HepG2 (cell line): ENCODE data around the gene DROSHA.

ENCODE experiments used
- ELF1 ChIP-seq: sonication (generic); formaldehyde crosslinking; IDR thresholded peaks from 2 replicates; pipeline ENCODE4 v1.4.0; 2020; ENCODE audit warnings: missing genetic modification reagents
- POLR2AphosphoS5 ChIP-seq: IDR thresholded peaks from 2 replicates; pipeline ENCODE4 v1.6.1; 2012; ENCODE audit warnings: low read depth, low read length
- PRPF4 ChIP-seq: fragments of 200-400 bp; formaldehyde crosslinking; IDR thresholded peaks from 2 replicates; pipeline ENCODE4 v1.6.1; 2016; ENCODE audit warnings: low read length, low read depth; ENCODE audit not compliant: poor library complexity, severe bottlenecking
- SRF ChIP-seq: IDR thresholded peaks from 2 replicates; pipeline ENCODE4 v1.6.1; 2011; ENCODE audit warnings: mild to moderate bottlenecking, low read depth, low read length, moderate library complexity
- ZNF468 ChIP-seq: sonication (generic); formaldehyde crosslinking; IDR thresholded peaks from 2 replicates; pipeline ENCODE4 v1.8.0; 2022; ENCODE audit warnings: mild to moderate bottlenecking, moderate library complexity, missing genetic modification reagents
- TF ChIP-seq, protein P1 (sequence below): sonication (generic); formaldehyde crosslinking; IDR thresholded peaks from 2 replicates; pipeline ENCODE4 v1.8.0; 2022; ENCODE audit warnings: missing genetic modification reagents, mild to moderate bottlenecking, moderate library complexity, borderline replicate concordance
- TF ChIP-seq, protein P2 (sequence below): fragments of 450-650 bp; IDR thresholded peaks from 2 replicates; pipeline ENCODE4 v1.6.1; 2017; ENCODE audit warnings: mild to moderate bottlenecking
- TF ChIP-seq, protein P3 (sequence below): sonication (generic); formaldehyde crosslinking; IDR thresholded peaks from 2 replicates; pipeline ENCODE4 v1.8.1; 2023; ENCODE audit warnings: mild to moderate bottlenecking, missing genetic modification reagents

DNA sequence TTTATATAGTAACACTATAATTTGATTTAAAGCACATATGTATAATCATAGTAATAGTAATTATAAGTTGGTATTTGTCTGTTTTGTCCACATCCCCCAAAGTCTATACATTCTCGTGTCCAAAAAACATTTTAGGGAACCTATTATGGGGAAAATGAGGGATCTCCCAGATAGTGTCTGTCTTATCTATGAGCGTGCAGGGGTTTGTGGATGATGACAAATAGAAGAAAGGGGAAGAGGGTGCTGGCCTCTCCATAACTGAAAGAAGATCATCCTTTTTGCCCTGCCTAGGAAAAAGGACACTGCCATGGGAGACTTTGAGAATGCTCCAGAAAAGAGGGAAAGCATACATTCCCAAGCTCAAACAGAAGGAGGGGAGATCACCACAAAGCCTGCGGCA, 45.5 kb upstream of the DROSHA start:
- TF ChIP-seq, protein P1, sequence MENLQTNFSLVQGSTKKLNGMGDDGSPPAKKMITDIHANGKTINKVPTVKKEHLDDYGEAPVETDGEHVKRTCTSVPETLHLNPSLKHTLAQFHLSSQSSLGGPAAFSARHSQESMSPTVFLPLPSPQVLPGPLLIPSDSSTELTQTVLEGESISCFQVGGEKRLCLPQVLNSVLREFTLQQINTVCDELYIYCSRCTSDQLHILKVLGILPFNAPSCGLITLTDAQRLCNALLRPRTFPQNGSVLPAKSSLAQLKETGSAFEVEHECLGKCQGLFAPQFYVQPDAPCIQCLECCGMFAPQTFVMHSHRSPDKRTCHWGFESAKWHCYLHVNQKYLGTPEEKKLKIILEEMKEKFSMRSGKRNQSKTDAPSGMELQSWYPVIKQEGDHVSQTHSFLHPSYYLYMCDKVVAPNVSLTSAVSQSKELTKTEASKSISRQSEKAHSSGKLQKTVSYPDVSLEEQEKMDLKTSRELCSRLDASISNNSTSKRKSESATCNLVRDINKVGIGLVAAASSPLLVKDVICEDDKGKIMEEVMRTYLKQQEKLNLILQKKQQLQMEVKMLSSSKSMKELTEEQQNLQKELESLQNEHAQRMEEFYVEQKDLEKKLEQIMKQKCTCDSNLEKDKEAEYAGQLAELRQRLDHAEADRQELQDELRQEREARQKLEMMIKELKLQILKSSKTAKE (CRISPR knock-in tag) = no peak
- TF ChIP-seq SRF (no peak), POLR2AphosphoS5 (no peak), ZNF468 (no peak), ELF1 (no peak), PRPF4 (no peak)
- TF ChIP-seq, protein P2, sequence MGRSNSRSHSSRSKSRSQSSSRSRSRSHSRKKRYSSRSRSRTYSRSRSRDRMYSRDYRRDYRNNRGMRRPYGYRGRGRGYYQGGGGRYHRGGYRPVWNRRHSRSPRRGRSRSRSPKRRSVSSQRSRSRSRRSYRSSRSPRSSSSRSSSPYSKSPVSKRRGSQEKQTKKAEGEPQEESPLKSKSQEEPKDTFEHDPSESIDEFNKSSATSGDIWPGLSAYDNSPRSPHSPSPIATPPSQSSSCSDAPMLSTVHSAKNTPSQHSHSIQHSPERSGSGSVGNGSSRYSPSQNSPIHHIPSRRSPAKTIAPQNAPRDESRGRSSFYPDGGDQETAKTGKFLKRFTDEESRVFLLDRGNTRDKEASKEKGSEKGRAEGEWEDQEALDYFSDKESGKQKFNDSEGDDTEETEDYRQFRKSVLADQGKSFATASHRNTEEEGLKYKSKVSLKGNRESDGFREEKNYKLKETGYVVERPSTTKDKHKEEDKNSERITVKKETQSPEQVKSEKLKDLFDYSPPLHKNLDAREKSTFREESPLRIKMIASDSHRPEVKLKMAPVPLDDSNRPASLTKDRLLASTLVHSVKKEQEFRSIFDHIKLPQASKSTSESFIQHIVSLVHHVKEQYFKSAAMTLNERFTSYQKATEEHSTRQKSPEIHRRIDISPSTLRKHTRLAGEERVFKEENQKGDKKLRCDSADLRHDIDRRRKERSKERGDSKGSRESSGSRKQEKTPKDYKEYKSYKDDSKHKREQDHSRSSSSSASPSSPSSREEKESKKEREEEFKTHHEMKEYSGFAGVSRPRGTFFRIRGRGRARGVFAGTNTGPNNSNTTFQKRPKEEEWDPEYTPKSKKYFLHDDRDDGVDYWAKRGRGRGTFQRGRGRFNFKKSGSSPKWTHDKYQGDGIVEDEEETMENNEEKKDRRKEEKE = no peak
- TF ChIP-seq, protein P3, sequence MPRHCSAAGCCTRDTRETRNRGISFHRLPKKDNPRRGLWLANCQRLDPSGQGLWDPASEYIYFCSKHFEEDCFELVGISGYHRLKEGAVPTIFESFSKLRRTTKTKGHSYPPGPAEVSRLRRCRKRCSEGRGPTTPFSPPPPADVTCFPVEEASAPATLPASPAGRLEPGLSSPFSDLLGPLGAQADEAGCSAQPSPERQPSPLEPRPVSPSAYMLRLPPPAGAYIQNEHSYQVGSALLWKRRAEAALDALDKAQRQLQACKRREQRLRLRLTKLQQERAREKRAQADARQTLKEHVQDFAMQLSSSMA (CRISPR knock-in tag) = no peak
